ENCODE results near the gene ENC1.

Gene ENC1

GRCh38 chr5:74608736-74609601 is 31.6 kb downstream of the ENC1 start:
- no peaks in the 10 kb centered on the region for H3K9me3 ChIP-seq (ENCODE audit: low read length)
- no peaks in the 10 kb centered on the region for H3F3A ChIP-seq (ENCODE audit: insufficient read depth, low read length)
- H3K27ac ChIP-seq (ENCODE audit: low read depth, low read length, poor library complexity, severe bottlenecking) = no peak overlapping the region
- H3K79me2 ChIP-seq (ENCODE audit: insufficient read depth, low read length) = no peaks in the 10 kb centered on the region
- no peak overlapping the region for H3K4me2 ChIP-seq (ENCODE audit: low read length)
- TF ChIP-seq EZH2 (IDR thresholded peaks at IDR 0.05; ENCODE audit: borderline replicate concordance, low read length) (no peak), CTCF (IDR thresholded peaks at IDR 0.05; ENCODE audit: low read length) (no peak)
- H3K27me3 ChIP-seq (ENCODE audit: insufficient read depth, low read length) = no peaks in the 10 kb centered on the region
- H2AFZ ChIP-seq (ENCODE audit: low read length) = no peak overlapping the region
- no peaks in the 10 kb centered on the region for H3K9me2 ChIP-seq (ENCODE audit: low read depth, low read length)
- H3K9ac ChIP-seq (ENCODE audit: low read length) = no peak overlapping the region
- H3K4me1 ChIP-seq (ENCODE audit: insufficient read depth, low read length, severe bottlenecking) = no peaks in the 10 kb centered on the region
- H3K4me3 ChIP-seq (ENCODE audit: low read depth, low read length, poor library complexity, severe bottlenecking) = no peak overlapping the region
- no peaks in the 10 kb centered on the region for H4K20me1 ChIP-seq (ENCODE audit: insufficient read depth, low read length)
- no peaks in the 10 kb centered on the region for H3K36me3 ChIP-seq (ENCODE audit: insufficient read depth, low read length)

- H3K9me3 ChIP-seq (ENCODE audit: low read length) = no peaks in the 10 kb centered on the region
- no peak overlapping the region for H3K27ac ChIP-seq (ENCODE audit: low read depth, low read length, poor library complexity, severe bottlenecking)
- H3K9ac ChIP-seq (ENCODE audit: low read length) = no peak overlapping the region
- H3K36me3 ChIP-seq (ENCODE audit: insufficient read depth, low read length) = no peaks in the 10 kb centered on the region
- no peaks in the 10 kb centered on the region for H3K79me2 ChIP-seq (ENCODE audit: insufficient read depth, low read length)
- no peaks in the 10 kb centered on the region for H3K4me1 ChIP-seq (ENCODE audit: insufficient read depth, low read length, severe bottlenecking)
- no peak overlapping the region for H3K4me3 ChIP-seq (ENCODE audit: low read depth, low read length, poor library complexity, severe bottlenecking)
- no peaks in the 10 kb centered on the region for H4K20me1 ChIP-seq (ENCODE audit: insufficient read depth, low read length)
- H3K9me2 ChIP-seq (ENCODE audit: low read depth, low read length) = no peaks in the 10 kb centered on the region
- H2AFZ ChIP-seq (ENCODE audit: low read length) = no peak overlapping the region
- TF ChIP-seq CTCF (IDR thresholded peaks at IDR 0.05; ENCODE audit: low read length) = no peak
- no peak for TF ChIP-seq EZH2 (IDR thresholded peaks at IDR 0.05; ENCODE audit: borderline replicate concordance, low read length)
- no peaks in the 10 kb centered on the region for H3K27me3 ChIP-seq (ENCODE audit: insufficient read depth, low read length)
- H3K4me2 ChIP-seq (ENCODE audit: low read length) = no peak overlapping the region
- no peaks in the 10 kb centered on the region for H3F3A ChIP-seq (ENCODE audit: insufficient read depth, low read length)
These were observed 34.8 kb downstream of the ENC1 start for GRCh38 chr5:74605759-74606158.

GRCh38 chr5:74603376-74603775 is 37.2 kb downstream of the ENC1 start:
- TF ChIP-seq EZH2 (IDR thresholded peaks at IDR 0.05; ENCODE audit: borderline replicate concordance, low read length) (no peak), CTCF (IDR thresholded peaks at IDR 0.05; ENCODE audit: low read length) (no peak)
- Histone ChIP-seq H3K9me2 (ENCODE audit: low read depth, low read length) (no peaks in the 10 kb centered on the region), H3K27me3 (ENCODE audit: insufficient read depth, low read length) (no peaks in the 10 kb centered on the region; the same call in 1 of the 2 replicates), H4K20me1 (ENCODE audit: insufficient read depth, low read length) (no peaks in the 10 kb centered on the region), H3K36me3 (ENCODE audit: insufficient read depth, low read length) (no peaks in the 10 kb centered on the region), H3K9ac (ENCODE audit: low read length) (no peak overlapping the region), H3K79me2 (ENCODE audit: insufficient read depth, low read length) (no peaks in the 10 kb centered on the region), H3K27ac (ENCODE audit: low read depth, low read length, poor library complexity, severe bottlenecking) (no peak overlapping the region), H2AFZ (ENCODE audit: low read length) (no peak overlapping the region), H3K4me3 (ENCODE audit: low read depth, low read length, poor library complexity, severe bottlenecking) (no peak overlapping the region), H3F3A (ENCODE audit: insufficient read depth, low read length) (no peaks in the 10 kb centered on the region), H3K4me2 (ENCODE audit: low read length) (no peak overlapping the region), H3K4me1 (ENCODE audit: insufficient read depth, low read length, severe bottlenecking) (no peaks in the 10 kb centered on the region), H3K9me3 (ENCODE audit: low read length) (no peaks in the 10 kb centered on the region)
